Fibroblast of skin of left quadriceps (primary cell): ENCODE results near the gene MAD2L2.
"Not testable (repeated sequence)": the region's sequence is repeated elsewhere in the genome, so short reads cannot be mapped to it uniquely, and the experiment has no call there.

Source experiments
- DNase-seq, 2 experiments: peaks; one replicate each; pipeline ENCODE4 v3.0.0-alpha.2; 2013; ENCODE audit warnings: low read depth in 2 of 2

MAD2L2 gene

GRCh38 chr1:11653101-11653860, 27.7 kb downstream of the MAD2L2 start:
- DNase-seq, result no peak

- DNase-seq, result no peak
Observed at GRCh38 chr1:11652203-11652780, 28.7 kb downstream of the MAD2L2 start.

GRCh38 chr1:11651017-11651416, 29.9 kb downstream of the MAD2L2 start:
- no peak for DNase-seq

GRCh38 chr1:11650331-11650991, 30.5 kb downstream of the MAD2L2 start:
- no peak for DNase-seq

GRCh38 chr1:11649624-11650330, 31.2 kb downstream of the MAD2L2 start:
- DNase-seq, result no peak

GRCh38 chr1:11649237-11649623, 31.7 kb downstream of the MAD2L2 start:
- no peak for DNase-seq

- no peak for DNase-seq
Observed at GRCh38 chr1:11648732-11649158, 32.2 kb downstream of the MAD2L2 start.

- DNase-seq, result no peak
Observed at GRCh38 chr1:11648039-11648438, 32.9 kb downstream of the MAD2L2 start.

GRCh38 chr1:11647333-11647732, 33.6 kb downstream of the MAD2L2 start:
- no peak for DNase-seq

- no peak for DNase-seq
Observed at GRCh38 chr1:11646317-11646716, 34.6 kb downstream of the MAD2L2 start.

GRCh38 chr1:11645670-11646265, 35.2 kb downstream of the MAD2L2 start:
- DNase-seq, result peak in 1 of 2 experiments; percentile 26

- no peak for DNase-seq
Observed at GRCh38 chr1:11645270-11645669, 35.7 kb downstream of the MAD2L2 start.

- DNase-seq, result no peak
Observed at GRCh38 chr1:11643782-11644181, 37.2 kb downstream of the MAD2L2 start.

- DNase-seq, result not testable (repeated sequence)
Observed at GRCh38 chr1:11642418-11643017, 38.4 kb downstream of the MAD2L2 start.

- DNase-seq, result no peak
Observed at GRCh38 chr1:11641776-11642305, 39.1 kb downstream of the MAD2L2 start.

- DNase-seq, result no peak
Observed at GRCh38 chr1:11640944-11641343, 40.0 kb downstream of the MAD2L2 start.

- no peak for DNase-seq
Observed at GRCh38 chr1:11640101-11640500, 40.8 kb downstream of the MAD2L2 start.

- DNase-seq, result no peak
Observed at GRCh38 chr1:11639372-11639771, 41.6 kb downstream of the MAD2L2 start.

GRCh38 chr1:11638121-11638520, 42.8 kb downstream of the MAD2L2 start:
- DNase-seq, result no peak

- no peak for DNase-seq
Observed at GRCh38 chr1:11634365-11635192, 46.4 kb downstream of the MAD2L2 start.
